ENCODE data around the gene CACNA1C. TPM values are rescaled to one million over a fixed set of nuclear protein-coding genes. Genes with fewer than 3 reads are reported as not detected.

Gene CACNA1C
- total RNA-seq, 4 donors from 2014 or later = 3.8 to 13.6 (median 5.7) TPM

- DNase-seq (ENCODE audit: low spot score) (no peak), ATAC-seq (ENCODE audit: low FRiP score) (no peak)
- TF ChIP-seq, protein P1, sequence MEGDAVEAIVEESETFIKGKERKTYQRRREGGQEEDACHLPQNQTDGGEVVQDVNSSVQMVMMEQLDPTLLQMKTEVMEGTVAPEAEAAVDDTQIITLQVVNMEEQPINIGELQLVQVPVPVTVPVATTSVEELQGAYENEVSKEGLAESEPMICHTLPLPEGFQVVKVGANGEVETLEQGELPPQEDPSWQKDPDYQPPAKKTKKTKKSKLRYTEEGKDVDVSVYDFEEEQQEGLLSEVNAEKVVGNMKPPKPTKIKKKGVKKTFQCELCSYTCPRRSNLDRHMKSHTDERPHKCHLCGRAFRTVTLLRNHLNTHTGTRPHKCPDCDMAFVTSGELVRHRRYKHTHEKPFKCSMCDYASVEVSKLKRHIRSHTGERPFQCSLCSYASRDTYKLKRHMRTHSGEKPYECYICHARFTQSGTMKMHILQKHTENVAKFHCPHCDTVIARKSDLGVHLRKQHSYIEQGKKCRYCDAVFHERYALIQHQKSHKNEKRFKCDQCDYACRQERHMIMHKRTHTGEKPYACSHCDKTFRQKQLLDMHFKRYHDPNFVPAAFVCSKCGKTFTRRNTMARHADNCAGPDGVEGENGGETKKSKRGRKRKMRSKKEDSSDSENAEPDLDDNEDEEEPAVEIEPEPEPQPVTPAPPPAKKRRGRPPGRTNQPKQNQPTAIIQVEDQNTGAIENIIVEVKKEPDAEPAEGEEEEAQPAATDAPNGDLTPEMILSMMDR (IDR thresholded peaks at IDR 0.05) = no peak
Measured at GRCh38 chr12:2405039-2405438, 352.3 kb downstream of the CACNA1C start.

DNA sequence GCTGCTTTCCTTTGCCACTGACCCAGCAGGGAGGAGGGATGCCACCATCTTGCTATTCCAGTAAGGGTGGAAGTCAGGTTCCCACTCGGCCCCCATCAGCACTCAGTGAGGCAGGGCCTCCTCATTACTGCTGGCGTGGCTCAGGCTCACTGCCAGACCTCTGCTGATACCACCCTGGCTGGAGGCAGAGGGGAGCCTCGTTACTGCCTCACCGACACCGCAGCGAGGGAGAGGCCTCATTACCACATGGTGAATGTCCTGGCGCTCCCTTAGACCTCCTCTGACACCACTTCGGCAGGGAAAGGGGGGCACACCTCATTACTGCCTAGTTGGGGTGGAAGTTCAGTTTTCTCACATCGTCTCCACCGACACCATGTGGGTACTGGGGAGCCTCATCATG is 354.1 kb downstream of the CACNA1C start:
- DNase-seq (ENCODE audit: low spot score) (no peak), ATAC-seq (ENCODE audit: low FRiP score) (no peak)

GRCh38 chr12:2408262-2408661 is 355.5 kb downstream of the CACNA1C start:
- TF ChIP-seq, protein P1 (IDR thresholded peaks at IDR 0.05) = no peak
- DNase-seq (ENCODE audit: low spot score) (no peak), ATAC-seq (ENCODE audit: low FRiP score) (no peak)

More for the DNA sequence above, 354.1 kb downstream of the CACNA1C start:
- TF ChIP-seq, protein P1 (IDR thresholded peaks at IDR 0.05) = no peak

DNA sequence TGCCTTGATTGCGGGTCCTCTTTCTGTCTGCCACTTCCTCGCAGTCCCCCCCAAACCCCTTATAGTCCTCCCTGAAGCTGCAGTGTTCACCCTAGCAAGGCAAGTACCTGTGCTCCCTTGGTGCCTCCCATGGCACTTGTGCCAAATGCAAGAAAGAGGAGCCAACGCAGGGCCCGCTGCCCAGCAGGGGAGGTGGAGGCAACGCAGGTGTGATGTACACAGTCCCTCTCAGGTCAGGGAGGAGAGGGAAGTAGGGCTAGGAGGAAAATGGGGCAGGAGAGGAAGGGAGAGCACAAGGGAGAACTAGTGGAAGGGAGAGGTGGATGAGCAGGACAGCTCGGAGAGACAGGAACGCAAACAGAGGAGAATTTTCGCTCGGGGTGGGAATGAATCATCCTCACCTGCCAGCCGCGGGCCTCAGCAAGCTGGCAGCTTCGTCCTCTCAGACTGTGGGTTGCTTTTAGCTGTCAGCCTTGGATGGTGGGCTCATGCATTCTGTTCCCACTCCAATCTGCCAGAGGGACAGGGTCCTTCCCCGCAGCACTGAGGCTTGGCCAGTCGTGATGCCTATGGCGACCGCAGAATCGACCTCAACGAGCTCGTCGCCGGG is 357.0 kb downstream of the CACNA1C start:
- ATAC-seq (ENCODE audit: low FRiP score) = no peak
- TF ChIP-seq, protein P1 (IDR thresholded peaks at IDR 0.05) = no peak
- DNase-seq (ENCODE audit: low spot score) = no peak

GRCh38 chr12:2410496-2410895 is 357.7 kb downstream of the CACNA1C start:
- TF ChIP-seq, protein P1 (IDR thresholded peaks at IDR 0.05) = no peak
- no peak for DNase-seq (ENCODE audit: low spot score)
- no peak for ATAC-seq (ENCODE audit: low FRiP score)

DNA sequence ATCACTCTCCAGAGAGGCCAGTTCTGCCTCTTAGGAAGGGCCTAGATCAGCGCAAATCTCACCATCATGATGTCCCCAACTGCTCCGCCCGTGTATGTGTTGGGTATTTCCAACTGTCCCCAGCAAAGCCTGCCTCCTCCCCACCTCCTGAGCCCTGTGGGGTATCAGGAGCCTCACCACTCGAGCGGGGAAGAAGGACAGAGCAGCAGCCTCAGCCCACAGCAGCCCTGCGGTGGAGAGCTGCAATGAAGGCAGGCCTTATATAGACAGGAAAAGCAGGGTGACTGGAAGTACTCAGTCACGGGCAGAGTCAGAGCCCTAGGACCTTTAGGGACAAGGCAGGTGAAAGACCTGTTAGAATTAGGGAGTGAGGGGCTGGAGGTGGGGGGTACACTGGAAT is 358.2 kb downstream of the CACNA1C start:
- TF ChIP-seq, protein P1 (IDR thresholded peaks at IDR 0.05) = no peak
- ATAC-seq (ENCODE audit: low FRiP score) = no peak
- no peak for DNase-seq (ENCODE audit: low spot score)

DNA sequence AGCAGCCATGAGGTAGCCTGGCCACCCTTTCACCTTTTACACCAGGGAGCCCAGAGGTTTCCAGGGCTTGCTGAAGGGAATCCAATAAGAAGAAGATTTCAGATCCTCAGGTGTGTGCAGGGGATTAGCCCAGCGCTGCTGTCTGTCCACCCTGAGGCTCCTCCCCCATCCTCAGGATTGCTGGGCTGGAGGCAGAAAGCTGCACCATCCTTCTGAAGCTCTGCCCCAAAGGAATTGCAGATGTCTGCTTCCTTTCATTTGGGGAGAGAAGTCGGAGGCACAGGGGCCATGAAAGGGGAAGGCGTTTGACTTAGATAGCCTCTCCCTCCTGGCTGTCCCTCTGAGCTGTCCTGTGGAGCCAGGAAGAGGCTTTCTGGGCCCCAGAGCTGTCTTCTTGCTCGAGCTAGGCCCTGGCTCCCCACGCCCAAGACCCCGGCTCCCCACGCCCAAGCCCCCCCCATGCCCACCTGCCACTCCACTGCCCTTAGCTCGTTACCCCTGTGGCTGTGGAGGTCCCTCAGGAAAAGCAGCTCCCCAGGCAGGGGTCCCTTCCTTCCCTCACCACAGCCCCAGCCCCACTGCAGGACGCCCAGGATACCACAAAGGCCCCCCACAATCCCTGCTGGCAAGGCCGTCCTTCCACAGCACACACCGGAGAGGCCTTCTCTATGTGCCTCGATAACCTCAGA is 359.0 kb downstream of the CACNA1C start:
- DNase-seq (ENCODE audit: low spot score) (no peak), ATAC-seq (ENCODE audit: low FRiP score) (no peak)
- TF ChIP-seq, protein P1 (IDR thresholded peaks at IDR 0.05) = no peak
